ENCODE data around the gene RAB31.

- TF ChIP-seq, protein P1, sequence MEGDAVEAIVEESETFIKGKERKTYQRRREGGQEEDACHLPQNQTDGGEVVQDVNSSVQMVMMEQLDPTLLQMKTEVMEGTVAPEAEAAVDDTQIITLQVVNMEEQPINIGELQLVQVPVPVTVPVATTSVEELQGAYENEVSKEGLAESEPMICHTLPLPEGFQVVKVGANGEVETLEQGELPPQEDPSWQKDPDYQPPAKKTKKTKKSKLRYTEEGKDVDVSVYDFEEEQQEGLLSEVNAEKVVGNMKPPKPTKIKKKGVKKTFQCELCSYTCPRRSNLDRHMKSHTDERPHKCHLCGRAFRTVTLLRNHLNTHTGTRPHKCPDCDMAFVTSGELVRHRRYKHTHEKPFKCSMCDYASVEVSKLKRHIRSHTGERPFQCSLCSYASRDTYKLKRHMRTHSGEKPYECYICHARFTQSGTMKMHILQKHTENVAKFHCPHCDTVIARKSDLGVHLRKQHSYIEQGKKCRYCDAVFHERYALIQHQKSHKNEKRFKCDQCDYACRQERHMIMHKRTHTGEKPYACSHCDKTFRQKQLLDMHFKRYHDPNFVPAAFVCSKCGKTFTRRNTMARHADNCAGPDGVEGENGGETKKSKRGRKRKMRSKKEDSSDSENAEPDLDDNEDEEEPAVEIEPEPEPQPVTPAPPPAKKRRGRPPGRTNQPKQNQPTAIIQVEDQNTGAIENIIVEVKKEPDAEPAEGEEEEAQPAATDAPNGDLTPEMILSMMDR (IDR thresholded peaks at IDR 0.05 in 4 of 5, conservative IDR thresholded peaks at IDR 0.05 in 1 of 5), result no peak
- TF ChIP-seq POLR2A (IDR thresholded peaks at IDR 0.05), result no peak
Measured at GRCh38 chr18:9855681-9856080, 147.6 kb downstream of the RAB31 start.

Measured in gastrocnemius medialis (tissue), 4 donors.